GM19238 (cell line): Measurements from ENCODE around the gene AUTS2.

Experiments used
- DNase-seq: peaks from one replicate; pipeline ENCODE4 v3.0.0; 2011; ENCODE audit warnings: low spot score; ENCODE audit not compliant: insufficient read length

AUTS2 gene

DNA sequence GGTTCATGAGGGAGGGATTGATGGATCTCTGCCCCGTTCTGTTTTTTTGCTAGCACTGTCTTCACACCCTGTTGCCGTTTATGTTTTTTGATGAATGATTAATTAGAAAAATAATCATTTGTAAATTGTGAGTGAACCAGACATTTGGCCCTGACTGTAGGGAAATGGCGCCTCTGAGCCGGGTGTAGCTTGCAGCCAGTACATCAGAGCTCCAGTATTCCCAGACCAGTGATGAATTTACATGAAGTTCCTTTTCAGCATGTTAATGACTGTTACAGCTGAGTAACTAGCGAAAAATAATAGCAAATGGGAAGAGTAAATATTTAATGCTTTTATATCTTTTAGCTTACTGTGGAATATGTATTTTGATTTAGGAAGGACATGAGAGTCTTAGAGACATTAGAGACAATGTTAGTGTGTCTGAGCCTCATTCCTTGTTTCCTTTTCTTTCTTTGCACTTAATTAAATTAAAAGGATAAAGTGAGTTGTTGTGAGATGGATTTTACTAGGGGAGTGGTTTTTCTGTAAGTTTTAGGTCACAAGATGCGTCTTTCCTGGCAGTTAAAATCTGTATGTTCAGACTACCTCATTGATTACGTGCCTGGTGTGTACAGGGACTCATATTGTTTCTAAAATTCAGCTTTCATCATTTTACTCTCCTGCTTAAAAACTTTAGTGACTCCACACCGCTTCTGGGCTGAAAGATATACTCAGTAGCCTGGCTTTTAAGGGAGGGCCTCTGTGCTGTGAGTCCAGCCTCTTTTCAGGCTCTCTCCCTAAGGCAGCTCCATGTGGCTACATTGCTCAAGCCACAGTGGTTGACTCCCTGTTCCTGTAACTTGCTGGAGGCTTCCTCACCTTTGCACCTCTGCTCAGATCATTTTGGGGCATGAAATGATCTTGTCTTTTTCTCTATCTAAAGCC is 86.4 kb downstream of the AUTS2 start:
- DNase-seq: no peak

DNA sequence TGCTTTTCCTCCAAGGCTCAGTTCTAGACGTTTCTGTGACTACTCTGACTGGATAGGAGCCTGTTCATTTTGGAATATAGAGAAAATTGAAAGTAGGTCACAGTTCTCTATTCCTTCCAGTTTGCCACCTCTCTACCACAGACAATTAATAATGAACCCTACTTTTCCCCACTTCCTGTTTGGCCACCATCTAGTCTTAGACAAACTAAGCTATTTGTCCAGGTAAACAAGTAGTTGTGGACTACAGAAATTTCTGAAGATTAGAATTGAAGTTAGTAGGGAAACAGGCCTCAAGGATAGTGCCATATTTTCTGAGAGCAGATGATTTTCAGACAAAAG is 87.0 kb downstream of the AUTS2 start:
- no peak for DNase-seq

DNA sequence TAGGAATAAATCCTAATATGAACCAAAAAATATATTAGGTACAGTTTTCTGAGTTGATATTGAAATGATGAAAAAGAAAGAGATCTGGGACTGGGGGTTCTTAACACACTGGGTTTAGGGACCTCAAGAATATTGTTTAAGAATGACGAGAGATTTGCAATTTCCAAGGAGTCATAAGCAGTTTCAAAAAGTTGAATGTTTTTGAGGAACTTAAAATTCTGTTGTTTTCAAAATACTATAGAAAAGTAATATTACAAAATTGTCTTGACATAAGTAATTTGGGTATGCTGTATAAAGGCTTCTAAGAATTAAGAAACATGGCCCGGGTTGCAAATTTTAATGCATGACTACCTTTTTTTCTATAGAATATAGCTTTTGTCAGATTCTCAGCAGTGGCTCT is 88.1 kb downstream of the AUTS2 start:
- no peak for DNase-seq

DNA sequence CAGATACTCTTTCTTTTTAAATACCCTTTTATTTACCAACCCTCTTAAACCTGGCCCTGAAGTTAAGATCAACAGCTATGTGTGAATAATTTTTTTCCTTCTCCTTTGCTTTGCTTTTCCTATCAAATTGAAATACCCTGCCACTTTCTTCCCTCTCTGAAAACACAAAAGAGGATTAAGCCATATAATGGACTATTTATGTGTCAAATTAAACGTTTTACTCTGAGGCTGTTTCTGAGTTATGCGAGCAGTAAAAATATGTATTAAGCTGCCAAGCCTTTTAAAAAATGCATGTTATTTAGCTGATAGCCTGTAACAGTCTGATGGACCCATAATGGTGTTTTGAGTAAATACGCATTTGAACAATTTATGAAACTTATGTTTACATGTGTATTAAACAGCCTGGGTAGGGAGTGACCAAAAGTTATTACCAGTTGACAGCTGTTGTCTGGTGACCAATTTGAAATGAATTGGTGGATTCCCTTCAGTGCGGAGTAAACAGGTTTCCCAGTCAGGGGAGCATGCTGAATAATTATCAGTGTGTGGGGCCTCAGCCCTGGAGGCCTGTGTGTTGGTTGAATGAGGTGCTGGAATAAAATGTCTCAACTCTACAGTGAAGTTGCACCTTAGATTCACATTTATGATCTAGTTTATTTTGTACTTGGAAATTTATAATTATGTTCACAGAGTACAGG is 89.6 kb downstream of the AUTS2 start:
- no peak for DNase-seq

GRCh38 chr7:69690329-69690728 is 92.1 kb downstream of the AUTS2 start:
- DNase-seq: no peak

GRCh38 chr7:69691327-69691726 is 93.1 kb downstream of the AUTS2 start:
- DNase-seq: no peak

DNA sequence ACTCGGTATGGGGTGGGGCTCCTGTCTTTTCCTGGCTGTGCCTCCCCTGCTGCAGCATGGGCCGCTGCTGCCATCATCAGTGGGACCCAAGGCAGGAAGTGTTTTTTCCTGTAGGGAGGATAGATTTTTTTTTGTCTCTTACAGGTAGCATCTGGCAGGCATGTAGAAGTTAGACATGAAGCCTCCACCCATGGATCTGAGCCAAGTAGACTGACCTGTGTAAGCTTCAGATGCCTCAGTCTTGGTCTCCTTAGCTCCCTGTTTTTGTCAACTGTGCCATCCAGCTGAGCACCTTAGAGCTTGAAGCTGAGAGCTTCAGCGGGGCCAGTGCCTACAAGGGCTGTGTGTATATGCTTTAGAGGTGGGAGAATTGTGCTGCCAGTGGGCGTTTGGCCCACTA is 93.5 kb downstream of the AUTS2 start:
- DNase-seq: no peak

GRCh38 chr7:69692611-69693010 is 94.3 kb downstream of the AUTS2 start:
- DNase-seq: no peak

DNA sequence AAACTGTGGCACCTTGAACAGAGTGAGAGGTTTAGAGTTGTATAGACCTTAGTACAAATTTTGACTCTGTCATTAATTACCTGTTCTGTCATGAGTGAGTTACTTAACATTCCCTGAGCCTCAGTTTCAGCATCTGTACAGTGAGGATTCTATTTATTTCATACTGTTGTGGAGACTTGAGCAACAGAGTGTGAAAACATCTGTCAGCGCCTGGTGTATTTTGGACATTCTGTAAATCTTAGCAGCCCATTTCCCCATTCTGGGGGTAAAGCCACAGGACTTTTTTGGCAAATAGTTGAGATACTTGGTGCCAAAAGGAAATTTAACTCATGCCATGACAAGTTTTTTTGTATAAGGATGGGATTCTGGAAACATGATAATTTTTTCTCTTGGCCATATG is 94.8 kb downstream of the AUTS2 start:
- DNase-seq: no peak

- peak; percentile 34 for DNase-seq
Measured at GRCh38 chr7:69696054-69696591, 97.8 kb downstream of the AUTS2 start.

DNA sequence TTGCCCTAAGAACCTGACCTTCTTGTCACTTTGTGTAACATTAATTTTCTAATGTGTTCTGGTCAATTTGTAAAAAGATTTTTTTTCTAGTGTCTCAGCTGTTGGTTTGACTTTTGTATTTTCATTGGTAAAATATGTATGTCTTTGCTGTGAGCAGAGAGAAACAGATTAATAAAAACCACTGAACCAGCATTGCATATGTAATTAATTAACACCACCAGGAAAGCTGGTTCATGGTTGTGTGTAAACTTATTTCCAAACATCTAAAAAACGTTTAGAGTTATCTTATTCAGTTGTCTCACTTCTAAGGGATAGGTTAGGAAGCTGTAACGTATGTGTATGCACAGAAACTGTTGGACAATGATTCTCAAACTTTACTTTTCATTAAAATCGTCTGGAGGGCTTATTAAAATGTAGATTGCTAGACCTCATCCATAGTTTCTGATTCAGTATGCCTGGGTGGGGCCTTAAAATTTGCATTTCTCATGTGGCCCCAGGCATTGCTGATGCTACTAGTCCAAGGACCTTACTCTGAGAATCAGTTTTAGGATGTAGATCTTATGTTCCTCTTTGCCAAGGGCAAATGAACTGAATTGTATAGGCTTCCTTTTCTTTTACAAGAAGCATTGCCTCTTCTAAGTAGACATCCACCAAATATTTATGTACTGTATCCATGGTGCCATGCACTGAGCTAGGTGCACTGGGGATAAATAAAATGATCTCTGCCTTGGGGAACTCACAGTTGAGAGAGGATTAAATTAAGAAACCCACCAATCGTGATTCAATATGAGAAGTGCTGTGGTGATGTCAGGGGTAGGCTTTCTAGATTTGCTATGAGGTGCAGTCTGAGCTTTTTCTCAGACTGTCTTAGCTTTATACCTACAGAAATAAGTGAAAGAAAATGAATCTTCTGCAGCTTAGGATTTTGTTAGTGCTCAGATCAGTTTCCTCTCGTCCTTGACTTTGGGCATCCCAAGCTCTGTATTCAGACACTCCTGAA is 98.7 kb downstream of the AUTS2 start:
- no peak for DNase-seq

GRCh38 chr7:69698109-69698825 is 100.0 kb downstream of the AUTS2 start:
- no peak for DNase-seq

DNA sequence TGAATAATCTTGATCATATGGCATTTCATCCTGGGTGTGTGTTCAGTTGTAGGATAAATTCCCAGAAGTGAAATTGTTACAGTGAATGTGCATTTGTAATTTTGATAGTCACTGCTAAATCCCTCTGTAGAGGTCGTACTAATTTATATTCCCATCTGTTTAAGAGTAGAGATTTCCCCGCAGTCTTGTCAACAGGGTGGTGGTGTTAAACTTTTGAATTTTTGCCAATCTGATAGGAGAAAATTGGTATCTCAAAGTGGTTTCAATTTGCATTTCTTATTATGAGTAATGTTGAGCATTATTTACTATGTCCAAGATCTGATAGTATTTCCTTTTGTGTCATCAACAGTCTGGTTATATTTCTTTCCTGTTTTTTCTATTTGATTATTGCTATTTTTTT is 101.7 kb downstream of the AUTS2 start:
- no peak for DNase-seq

- DNase-seq: no peak
Measured at GRCh38 chr7:69700331-69700730, 102.1 kb downstream of the AUTS2 start.

DNA sequence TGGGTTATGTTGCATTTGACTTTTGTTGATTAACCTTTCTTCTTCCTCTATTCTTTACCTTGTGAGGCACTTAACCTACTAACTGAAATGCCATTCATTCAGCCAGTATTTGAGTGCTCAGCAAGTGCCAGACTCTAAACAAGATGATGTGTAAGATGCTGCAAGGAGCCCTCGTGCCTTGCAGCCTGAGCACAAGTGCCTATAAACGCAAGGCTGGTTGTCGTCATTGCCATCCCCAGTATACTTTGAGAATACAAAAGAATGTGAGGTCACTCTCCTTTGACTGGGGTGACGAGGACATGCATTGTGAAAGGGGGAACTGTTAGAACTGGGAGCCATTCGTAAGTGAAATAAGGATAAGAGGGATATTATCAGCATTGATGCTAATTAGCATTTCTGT is 103.0 kb downstream of the AUTS2 start:
- no peak for DNase-seq

- no peak for DNase-seq
Measured at GRCh38 chr7:69702357-69702756, 104.1 kb downstream of the AUTS2 start.

DNA sequence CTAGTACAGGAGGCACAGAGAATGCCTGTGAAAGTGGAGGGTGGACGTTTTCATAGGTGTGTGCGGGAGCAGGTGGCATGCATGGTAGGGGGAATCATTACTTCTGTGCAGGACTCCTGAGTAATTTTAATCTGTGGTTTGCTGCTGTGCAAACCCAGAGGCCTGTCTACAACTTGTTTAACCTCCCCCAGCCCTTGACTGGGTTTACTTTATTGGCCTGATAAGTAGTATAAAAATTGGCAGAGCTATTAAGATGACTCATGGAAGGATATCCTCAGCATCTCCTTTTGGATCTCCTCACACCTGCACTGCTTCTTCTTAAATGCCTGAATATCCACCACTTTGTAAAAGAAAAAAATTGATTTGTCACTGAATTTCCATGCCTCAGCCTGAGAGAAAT is 104.8 kb downstream of the AUTS2 start:
- no peak for DNase-seq

DNA sequence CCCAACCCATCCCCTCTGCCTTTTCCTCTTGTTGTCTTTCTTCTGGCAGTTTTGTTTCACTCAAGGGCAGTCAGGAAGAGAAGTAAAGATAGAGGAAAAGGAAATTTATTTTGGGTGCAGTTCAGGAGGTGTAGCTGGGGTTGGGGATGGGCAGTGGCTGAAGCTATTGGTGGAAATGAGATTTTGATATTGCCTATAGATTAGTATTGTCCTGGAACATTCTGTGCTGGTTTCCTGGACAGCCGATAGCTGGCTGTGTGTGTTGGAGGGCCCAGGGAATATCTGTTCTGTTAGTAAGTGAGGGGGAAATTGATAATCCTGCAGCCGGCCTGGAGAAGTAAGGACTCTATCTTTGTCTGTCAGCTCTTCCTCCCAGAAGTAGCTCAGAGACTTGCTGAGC is 107.8 kb downstream of the AUTS2 start:
- no peak for DNase-seq

DNA sequence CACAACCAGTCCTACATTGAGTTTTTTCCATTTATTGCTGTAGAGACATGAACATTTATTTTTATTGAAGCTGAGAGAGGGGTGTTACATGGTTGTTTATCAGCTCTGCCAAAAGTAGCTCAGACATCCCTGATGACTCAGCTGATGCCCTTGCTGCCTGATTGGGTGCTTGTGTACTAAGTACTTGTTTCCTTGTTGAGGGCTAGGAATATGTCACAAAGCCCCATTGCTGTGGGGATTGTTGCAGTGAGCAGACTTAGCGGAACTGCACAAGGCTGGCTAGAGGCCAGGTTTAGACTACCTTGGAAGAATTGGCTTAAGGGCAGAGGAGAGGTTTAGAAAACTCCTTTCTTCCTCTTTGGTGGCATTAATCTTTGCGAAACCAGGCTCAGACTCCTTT is 110.6 kb downstream of the AUTS2 start:
- no peak for DNase-seq

DNA sequence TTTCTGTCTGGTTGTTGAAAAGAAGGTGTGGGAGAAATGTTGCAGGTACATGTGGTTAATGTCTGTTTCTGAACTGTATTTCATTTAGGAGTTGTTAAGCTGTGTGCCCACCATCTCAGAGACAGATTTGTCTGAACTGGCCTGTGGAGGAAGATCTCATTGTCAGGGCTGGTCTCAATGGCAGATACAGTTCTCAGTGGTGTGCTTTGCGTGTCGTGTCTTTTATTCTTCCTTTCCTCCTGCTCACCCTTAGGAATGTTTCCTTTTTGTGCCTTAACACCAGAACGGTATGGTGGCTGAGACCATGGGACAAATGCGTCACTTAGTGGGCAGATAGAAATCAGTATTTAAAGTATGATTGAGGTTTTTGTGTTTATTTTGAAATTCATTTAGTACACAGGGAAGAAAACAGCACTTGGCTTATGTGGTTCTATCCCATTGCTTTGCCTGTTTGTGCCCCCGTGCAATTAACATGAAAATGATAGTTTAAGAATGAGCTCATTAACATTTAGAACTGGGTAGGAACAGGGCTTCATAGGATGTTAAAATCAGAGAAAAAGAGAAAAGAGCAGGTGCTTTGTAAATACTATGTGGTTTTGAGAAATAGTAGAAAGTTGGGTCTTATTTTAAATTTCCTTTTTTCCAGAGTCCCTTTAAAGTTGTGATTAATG is 112.6 kb downstream of the AUTS2 start:
- DNase-seq: no peak
